A549 (cell line): Measurements from ENCODE around the gene SHROOM1. TPM values are rescaled to one million over a fixed set of nuclear protein-coding genes. Genes with fewer than 3 reads are reported as not detected.

Experiments used
- ATAC-seq, 2 experiments: fragments of 200-7000 bp in 1 of 2; fragments of >200 bp in 1 of 2; cut with Nextera tagmentation in 1 of 2; cut with Tn5 transposase in 1 of 2; 3 replicates each; pipeline versions ENCODE4 v1.8.0 to v1.9.1; 2018 to 2020; ENCODE audit warnings: mild to moderate bottlenecking in 1 of 2, moderate library complexity in 1 of 2
- CTCF ChIA-PET: fragments of 300-600 bp; sonication (Branson Sonifier 250); formaldehyde crosslinking; extraction: SDS; loops from one replicate; lab custom pipeline; 2021; ENCODE audit warnings: antibody characterized with exemption, inconsistent platforms; lab: Yijun Ruan, JAX
- POLR2A ChIA-PET: fragments of 350-600 bp; formaldehyde crosslinking; extraction: SDS; loops from one replicate; lab custom pipeline; 2021; ENCODE audit warnings: antibody characterized with exemption, inconsistent platforms; lab: Yijun Ruan, JAX
- DNase-seq, 2 experiments: peaks; one replicate each; pipeline versions ENCODE4 v3.0.0 to v3.0.0-alpha.2; 2011 to 2016; ENCODE audit warnings: low read depth in 1 of 2, low spot score in 1 of 2
- FAIRE-seq: peaks from 2 replicates; lab custom pipeline; 2011; peaks lifted over from hg19 to GRCh38; lab: Jason Lieb, UNC
- H3K27ac ChIP-seq, 2 experiments: fragments of >200 bp; sonication (Bioruptor Twin); formaldehyde crosslinking; 3 replicates each; pipeline ENCODE4 v1.5.1; 2016 to 2017
- H3K4me1 ChIP-seq: fragments of >200 bp; sonication (Bioruptor Twin); formaldehyde crosslinking; 3 replicates; pipeline ENCODE4 v1.6.1; 2016
- H3K4me2 ChIP-seq: fragments of >200 bp; sonication (Bioruptor Twin); formaldehyde crosslinking; 3 replicates; pipeline ENCODE4 v1.6.1; 2016
- H3K4me3 ChIP-seq: fragments of >200 bp; sonication (Bioruptor Twin); formaldehyde crosslinking; 3 replicates; pipeline ENCODE4 v1.5.1; 2016
- H3K9me3 ChIP-seq: fragments of >200 bp; sonication (Bioruptor Twin); formaldehyde crosslinking; 3 replicates; pipeline ENCODE4 v1.6.1; 2016
- BCL3 ChIP-seq: fragments of >200 bp; sonication (Bioruptor Twin); formaldehyde crosslinking; IDR thresholded peaks from 3 replicates; pipeline ENCODE4 v1.6.1; 2016
- BHLHE40 ChIP-seq: IDR thresholded peaks from 2 replicates; pipeline ENCODE4 v1.6.1; 2012; ENCODE audit warnings: low read depth, low read length, inconsistent platforms
- CBX8 ChIP-seq: fragments of 200-600 bp; sonication (generic); IDR thresholded peaks from 2 replicates; pipeline ENCODE4 v1.6.1; 2016
- CEBPB ChIP-seq, 2 experiments: fragments of >200 bp in 1 of 2; sonication (Bioruptor Twin) in 1 of 2; formaldehyde crosslinking in 1 of 2; IDR thresholded peaks; 2 replicates each; pipeline ENCODE4 v1.6.1; 2012 to 2016
- CHD4 ChIP-seq: fragments of 200-600 bp; sonication (generic); IDR thresholded peaks from 2 replicates; pipeline ENCODE4 v1.6.1; 2016; ENCODE audit warnings: antibody characterized with exemption, mild to moderate bottlenecking, borderline replicate concordance
- E2F6 ChIP-seq: IDR thresholded peaks from 2 replicates; pipeline ENCODE4 v1.6.1; 2012; ENCODE audit warnings: low read depth, borderline replicate concordance
- EHMT2 ChIP-seq: fragments of 200-600 bp; sonication (generic); IDR thresholded peaks from 2 replicates; pipeline ENCODE4 v1.6.1; 2016; ENCODE audit warnings: antibody characterized with exemption, low read depth, mild to moderate bottlenecking, moderate library complexity
- ELK1 ChIP-seq: fragments of 150-350 bp; IDR thresholded peaks from 2 replicates; pipeline ENCODE4 v1.6.1; 2014; ENCODE audit warnings: low read depth, mild to moderate bottlenecking, low read length
- HEYL ChIP-seq: fragments of 250-450 bp; sonication (Bioruptor Pico); IDR thresholded peaks from 2 replicates; pipeline ENCODE4 v1.8.0; 2021; ENCODE audit warnings: mild to moderate bottlenecking, moderate library complexity
- HMGXB4 ChIP-seq: fragments of 250-450 bp; sonication (Bioruptor Pico); IDR thresholded peaks from 2 replicates; pipeline ENCODE4 v1.5.0; 2021; ENCODE audit warnings: mild to moderate bottlenecking, moderate library complexity, borderline replicate concordance
- HOXA7 ChIP-seq: fragments of 250-450 bp; sonication (Bioruptor Pico); IDR thresholded peaks from 2 replicates; pipeline ENCODE4 v1.5.0; 2020; ENCODE audit warnings: mild to moderate bottlenecking, moderate library complexity
- JUN ChIP-seq, 2 experiments: fragments of >200 bp; sonication (Bioruptor Twin); formaldehyde crosslinking; IDR thresholded peaks; 2 replicates in 1 of 2; 3 replicates in 1 of 2; pipeline ENCODE4 v1.6.1; 2016 to 2017
- MAFK ChIP-seq: fragments of 450-650 bp; IDR thresholded peaks from 2 replicates; pipeline ENCODE4 v1.6.1; 2014; ENCODE audit not compliant: partially characterized antibody
- PBX3 ChIP-seq: IDR thresholded peaks from 2 replicates; pipeline ENCODE4 v1.6.1; 2012
- POLR2A ChIP-seq: IDR thresholded peaks from 2 replicates; pipeline ENCODE4 v1.6.1; 2012; ENCODE audit warnings: mild to moderate bottlenecking, low read length
- POLR2AphosphoS2 ChIP-seq: conservative IDR thresholded peaks from 2 replicates; pipeline ENCODE4 v1.6.1; 2012; ENCODE audit warnings: low read length, improper control_type of control experiment, inconsistent platforms
- TFCP2L1 ChIP-seq: fragments of 250-450 bp; sonication (Bioruptor Pico); IDR thresholded peaks from 2 replicates; pipeline ENCODE4 v1.5.0; 2021; ENCODE audit warnings: mild to moderate bottlenecking
- WGBS: methylation state at CpG from one replicate; pipeline ENCODE4 v1.1.6; 2017; ENCODE audit errors: missing lambda C conversion rate; 5-methylcytosine and 5-hydroxymethylcytosine counted together
- polyA plus RNA-seq, 4 experiments: library from polyadenylated mRNA; depleted of rRNA in 3 of 4; stranded (reverse); fragments of >200 nt; fragmentation: RNase III in 1 of 4; extraction: RNeasy Plus Mini Kit Qiagen cat#74134 plus additional on column Dnase treatment in 1 of 4; gene quantifications; 2 replicates in 3 of 4; 3 replicates in 1 of 4; pipeline ENCODE4 v1.2.3, GENCODE V29; 2011 to 2017

SHROOM1 gene
- polyA plus RNA-seq, 2 of the 4 experiments (the other 2 are of a cell fraction) = 4.5 to 5.4 TPM

GRCh38 chr5:132775476-132775961, 54.9 kb downstream of the SHROOM1 start:
- Histone ChIP-seq H3K4me3 (no peak overlapping the region), H3K9me3 (no peaks in the 10 kb centered on the region), H3K4me2 (peak overlapping the region; percentile 91), H3K27ac (no peak overlapping the region), H3K4me1 (peaks cover 7% of the 10 kb centered on the region)
- ChIA-PET POLR2A (no interaction called here), CTCF (interaction anchor here (1.3 to 1.6 kb wide), 3 partner anchors 14 to 249 kb away, joined by 3 to 4 read pairs (median 3); no protein-coding TSS in a partner anchor)
- 79% methylated on average over 7 of the region's 7 CpGs for WGBS
- FAIRE-seq = no peak
- no peak for TF ChIP-seq POLR2A
- no peak for TF ChIP-seq ELK1
- TF ChIP-seq HEYL (CRISPR knock-in tag) = no peak
- no peak for TF ChIP-seq TFCP2L1 (CRISPR knock-in tag)
- TF ChIP-seq EHMT2 = no peak
- no peak for TF ChIP-seq MAFK
- no peak for TF ChIP-seq POLR2AphosphoS2
- no peak for TF ChIP-seq HOXA7 (CRISPR knock-in tag)
- no peak for TF ChIP-seq BCL3
- no peak for TF ChIP-seq E2F6
- no peak for TF ChIP-seq BHLHE40
- TF ChIP-seq JUN (IDR thresholded peaks at IDR 0.05) = no peak
- no peak for TF ChIP-seq PBX3
- no peak for TF ChIP-seq HMGXB4
- TF ChIP-seq CHD4 = no peak
- ATAC-seq = no peak
- DNase-seq = no peak

- no peak overlapping the region for H3K27ac ChIP-seq
- H3K4me3 ChIP-seq = no peak overlapping the region
- no peak overlapping the region for H3K4me2 ChIP-seq
- no peak for DNase-seq
- 96% methylated on average over 5 of the region's 5 CpGs for WGBS
- POLR2A ChIA-PET = no interaction called here
- CTCF ChIA-PET = interaction anchor here (1.3 to 1.6 kb wide), 3 partner anchors 13 to 249 kb away, joined by 3 to 4 read pairs (median 3); no protein-coding TSS in a partner anchor
- ATAC-seq = no peak
- peaks cover 7% of the 10 kb centered on the region for H3K4me1 ChIP-seq
- no peak for FAIRE-seq
- no peaks in the 10 kb centered on the region for H3K9me3 ChIP-seq
- TF ChIP-seq ELK1 (no peak), CEBPB (IDR thresholded peaks at IDR 0.05) (no peak), HEYL (CRISPR knock-in tag) (no peak), HMGXB4 (no peak), JUN (IDR thresholded peaks at IDR 0.05) (no peak), BHLHE40 (no peak), CBX8 (no peak)
Observed at GRCh38 chr5:132774896-132775295, 55.6 kb downstream of the SHROOM1 start.
